NAMALWA (cell line): ENCODE results near the gene TDRD7.
A peak's percentile ranks its signal among the peaks of the same experiment; 100 is the strongest.

Experiments used
- DNase-seq: peaks from one replicate; pipeline ENCODE4 v3.0.0-alpha.2; 2015; ENCODE audit warnings: low spot score

The TDRD7 gene

GRCh38 chr9:97411789-97412625 lies at the start of gene TDRD7:
TSS of gene TDRD7 (plus strand) at chr9:97412096. CDS start at chr9:97428466, 16,370 bp downstream.
- DNase-seq, result peak; percentile 88

GRCh38 chr9:97362777-97363545 lies 48.9 kb upstream of the TDRD7 start:
- DNase-seq, result no peak

GRCh38 chr9:97363661-97364299 lies 48.1 kb upstream of the TDRD7 start:
- DNase-seq, result no peak

GRCh38 chr9:97364769-97365490 lies 47.0 kb upstream of the TDRD7 start:
- DNase-seq, result no peak

GRCh38 chr9:97365634-97366033 lies 46.3 kb upstream of the TDRD7 start:
- DNase-seq, result no peak

- no peak for DNase-seq
Measured at GRCh38 chr9:97366476-97366875, 45.4 kb upstream of the TDRD7 start.

GRCh38 chr9:97366889-97367288 lies 45.0 kb upstream of the TDRD7 start:
- no peak for DNase-seq

- DNase-seq, result no peak
Measured at GRCh38 chr9:97367729-97368128, 44.2 kb upstream of the TDRD7 start.

- no peak for DNase-seq
Measured at GRCh38 chr9:97368964-97369363, 42.9 kb upstream of the TDRD7 start.

GRCh38 chr9:97372580-97372979 lies 39.3 kb upstream of the TDRD7 start:
- no peak for DNase-seq

GRCh38 chr9:97373331-97373730 lies 38.6 kb upstream of the TDRD7 start:
- DNase-seq, result no peak

GRCh38 chr9:97374811-97375210 lies 37.1 kb upstream of the TDRD7 start:
- no peak for DNase-seq

- no peak for DNase-seq
Measured at GRCh38 chr9:97376902-97377301, 35.0 kb upstream of the TDRD7 start.

GRCh38 chr9:97382099-97382718 lies 29.7 kb upstream of the TDRD7 start:
- no peak for DNase-seq

- DNase-seq, result no peak
Measured at GRCh38 chr9:97384406-97385262, 27.3 kb upstream of the TDRD7 start.

- DNase-seq, result no peak
Measured at GRCh38 chr9:97385626-97386264, 26.2 kb upstream of the TDRD7 start.

- DNase-seq, result no peak
Measured at GRCh38 chr9:97386265-97386633, 25.6 kb upstream of the TDRD7 start.

GRCh38 chr9:97386733-97387503 lies 25.0 kb upstream of the TDRD7 start:
- DNase-seq, result peak; percentile 71

- no peak for DNase-seq
Measured at GRCh38 chr9:97387504-97387886, 24.4 kb upstream of the TDRD7 start.
